Naive thymus-derived CD4-positive, alpha-beta T cell (primary cell): ENCODE data around the gene IDE. TPM values are rescaled to one million over a fixed set of nuclear protein-coding genes. Genes with fewer than 3 reads are reported as not detected.

Experiments used
- ATAC-seq: fragments of 150-1000 bp; cut with Tn5 transposase; 2 replicates; pipeline ENCODE4 v1.10.0; 2021; ENCODE audit warnings: mild to moderate bottlenecking, moderate library complexity
- CTCF ChIA-PET: fragments of 350-600 bp; sonication (Branson Sonifier 250); formaldehyde crosslinking; loops from one replicate; lab custom pipeline; 2021; ENCODE audit warnings: antibody characterized with exemption; lab: Charles Lee
- POLR2A ChIA-PET: fragments of 350-600 bp; sonication (Branson Sonifier 250); formaldehyde crosslinking; loops from one replicate; lab custom pipeline; 2021; ENCODE audit warnings: antibody characterized with exemption, inconsistent platforms; lab: Charles Lee
- DNase-seq, 9 donors: peaks; one replicate each; pipeline versions ENCODE4 v3.0.0 to v3.0.0-alpha.2; 2020 to 2022; ENCODE audit warnings: mixed read lengths in 1 of 9
- H3K27ac ChIP-seq: one replicate; pipeline ENCODE4 v1.7.0; 2013; ENCODE audit warnings: mild to moderate bottlenecking, low read depth, low read length, moderate library complexity
- H3K27me3 ChIP-seq, 2 donors: one replicate each; pipeline ENCODE4 v1.7.0; 2013; ENCODE audit warnings: low read length in 2 of 2, mild to moderate bottlenecking in 2 of 2, moderate library complexity in 2 of 2; ENCODE audit not compliant: control insufficient read depth in 2 of 2, insufficient read depth in 2 of 2
- H3K36me3 ChIP-seq, 3 experiments: 1 replicate in 2 of 3; 2 replicates in 1 of 3; pipeline ENCODE4 v1.7.0; 2013; ENCODE audit warnings: low read length in 3 of 3, mild to moderate bottlenecking in 3 of 3, moderate library complexity in 1 of 3; ENCODE audit not compliant: insufficient read depth in 3 of 3, control insufficient read depth in 2 of 3
- H3K4me1 ChIP-seq, 2 donors: one replicate each; pipeline ENCODE4 v1.7.0; 2013; ENCODE audit warnings: low read length in 2 of 2, mild to moderate bottlenecking in 2 of 2, moderate library complexity in 1 of 2; ENCODE audit not compliant: control insufficient read depth in 2 of 2, insufficient read depth in 2 of 2
- H3K4me3 ChIP-seq: 2 replicates; pipeline ENCODE4 v1.7.0; 2013; ENCODE audit warnings: mild to moderate bottlenecking, low read length
- H3K9me3 ChIP-seq, 3 experiments: 1 replicate in 2 of 3; 2 replicates in 1 of 3; pipeline ENCODE4 v1.7.0; 2013; ENCODE audit warnings: low read length in 3 of 3; ENCODE audit not compliant: control insufficient read depth in 2 of 3
- H3K27ac Mint-ChIP-seq, 9 donors: one replicate each; pipeline ENCODE4 v1.8.0; 2020 to 2022; ENCODE audit warnings: mixed read lengths in 9 of 9, mild to moderate bottlenecking in 8 of 9, moderate library complexity in 5 of 9, inconsistent platforms in 2 of 9
- H3K27me3 Mint-ChIP-seq, 5 donors: one replicate each; pipeline ENCODE4 v1.8.0; 2021 to 2022; ENCODE audit warnings: mixed read lengths in 5 of 5, mild to moderate bottlenecking in 1 of 5
- H3K36me3 Mint-ChIP-seq, 5 donors: one replicate each; pipeline ENCODE4 v1.8.0; 2020 to 2022; ENCODE audit warnings: mixed read lengths in 5 of 5, mild to moderate bottlenecking in 3 of 5, inconsistent platforms in 1 of 5
- H3K4me1 Mint-ChIP-seq, 7 donors: one replicate each; pipeline ENCODE4 v1.8.0; 2020 to 2022; ENCODE audit warnings: mixed read lengths in 7 of 7, mild to moderate bottlenecking in 3 of 7, inconsistent platforms in 1 of 7
- H3K4me3 Mint-ChIP-seq, 10 donors: one replicate each; pipeline ENCODE4 v1.8.0; 2020 to 2022; ENCODE audit warnings: mild to moderate bottlenecking in 10 of 10, mixed read lengths in 10 of 10, moderate library complexity in 6 of 10, inconsistent platforms in 2 of 10
- H3K9me3 Mint-ChIP-seq, 11 donors: one replicate each; pipeline ENCODE4 v1.8.0; 2020 to 2022; ENCODE audit warnings: mixed read lengths in 11 of 11, mild to moderate bottlenecking in 4 of 11, inconsistent platforms in 1 of 11, moderate library complexity in 1 of 11
- intact Hi-C, 2 donors: fragments of 100-400 bp; cut with micrococcal nuclease; formaldehyde crosslinking; loops; one replicate each; pipeline ENCODE4 v1.15.1; 2023
- polyA plus RNA-seq, 2 donors: library from polyadenylated mRNA; unstranded; fragments of 300-500 nt; fragmentation: Illumina TruSeq; gene quantifications; one replicate each; pipeline ENCODE4 v1.2.3, GENCODE V29; 2021
- total RNA-seq, 6 experiments: library from RNA in 5 of 6; stranded (reverse) in 5 of 6; gene quantifications; 1 replicate in 5 of 6; 2 replicates in 1 of 6; pipeline ENCODE4 v1.2.3 and lab custom pipeline; 2021 to 2026

Gene IDE
- total and polyA plus RNA-seq, 7 experiments from 2014 or later: 11.2 to 36.7 (median 27.4) TPM

DNA sequence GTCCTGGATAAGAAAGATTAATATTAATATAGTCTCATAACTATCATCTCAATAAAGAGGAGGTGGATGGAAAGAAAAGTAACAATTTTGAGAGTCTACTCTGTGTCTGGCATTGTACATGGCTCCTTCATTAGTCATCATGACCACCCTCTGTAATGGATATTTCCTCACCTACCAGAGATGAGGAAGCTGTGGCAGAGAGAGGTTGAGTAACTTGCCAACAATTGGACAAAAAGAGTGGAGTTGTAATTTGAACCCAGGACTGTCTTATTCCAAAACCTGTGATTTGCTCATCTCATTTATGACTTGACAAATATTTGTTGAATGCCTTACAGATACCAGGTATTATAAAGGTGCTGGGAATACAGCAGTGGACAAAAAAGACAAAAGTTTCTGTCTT, 2.1 kb upstream of the IDE start:
- peaks cover 12 to 14% of the 10 kb centered on the region in 2 donors for H3K4me1 ChIP-seq
- ATAC-seq: no peak
- no peak overlapping the region for H3K27ac ChIP-seq
- peak overlapping the region in 1 of 10 donors; percentile 6 for H3K4me3 Mint-ChIP-seq
- POLR2A ChIA-PET: interaction anchor here (6.0 kb wide), 1 partner anchor 15 kb away, joined by 78 read pairs; the partner anchor contains the start of gene KIF11
- H3K4me3 ChIP-seq: no peak overlapping the region
- no peak for DNase-seq
- no peaks in the 10 kb centered on the region for H3K9me3 Mint-ChIP-seq
- CTCF ChIA-PET: interaction anchor here (0.6 to 1.8 kb wide), 2 partner anchors 25 to 59 kb away, joined by 4 to 6 read pairs; no protein-coding TSS in a partner anchor
- H3K27ac Mint-ChIP-seq: peak overlapping the region in 1 of 9 donors; percentile 46
- H3K4me1 Mint-ChIP-seq: peaks cover 24 to 28% (median 27%) of the 10 kb centered on the region in 7 donors
- H3K36me3 Mint-ChIP-seq: peaks cover 0 to 10% (median 0%) of the 10 kb centered on the region in 5 donors
- H3K27me3 Mint-ChIP-seq: no peaks in the 10 kb centered on the region
- H3K27me3 ChIP-seq: no peaks in the 10 kb centered on the region
- H3K9me3 ChIP-seq: no peaks in the 10 kb centered on the region
- peaks cover 0 to 12% (median 0%) of the 10 kb centered on the region in 3 experiments for H3K36me3 ChIP-seq
- intact Hi-C loops: no loop called here

DNA sequence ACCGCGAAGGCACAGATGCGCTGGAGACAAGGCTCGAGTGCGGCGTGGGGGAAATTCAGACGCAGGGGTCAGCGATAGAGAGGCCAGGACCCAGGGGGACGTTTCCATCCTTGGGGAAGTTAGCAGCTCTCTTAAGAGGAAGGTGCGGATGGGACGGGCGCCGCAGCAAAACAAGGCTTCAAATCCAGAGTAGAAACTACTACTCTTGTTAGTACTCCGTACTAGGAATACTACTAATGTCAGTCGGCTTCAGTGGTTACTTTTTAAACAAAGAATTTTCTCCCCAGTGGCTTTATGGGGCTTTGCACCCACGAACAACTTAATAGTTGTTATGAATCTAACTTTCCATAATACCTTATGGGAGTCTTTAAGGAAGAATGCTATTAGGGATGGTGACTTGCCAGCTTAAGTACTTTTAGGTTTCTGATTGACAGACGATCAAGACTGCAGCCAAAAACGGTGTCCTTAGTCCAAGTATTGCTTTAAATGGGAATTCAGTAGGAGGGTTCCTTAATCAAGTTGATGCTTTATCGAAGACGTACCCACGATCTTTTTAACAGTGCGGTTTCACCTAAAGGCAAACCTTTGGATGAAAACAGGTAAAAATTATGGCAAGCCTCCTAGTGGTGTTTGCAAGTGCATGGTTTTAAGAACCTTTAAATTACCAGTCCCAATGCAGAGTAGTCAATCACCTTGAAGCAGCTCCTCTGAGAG, 812 bp upstream of the IDE start:
- H3K4me3 Mint-ChIP-seq: peak overlapping the region; percentile 78 to 94 (median 88)
- H3K36me3 ChIP-seq: peaks cover 0 to 12% (median 0%) of the 10 kb centered on the region in 3 experiments
- H3K27me3 ChIP-seq: no peaks in the 10 kb centered on the region
- H3K27me3 Mint-ChIP-seq: no peaks in the 10 kb centered on the region
- H3K4me1 ChIP-seq: peaks cover 12 to 14% of the 10 kb centered on the region in 2 donors
- H3K27ac Mint-ChIP-seq: peak overlapping the region; percentile 78 to 95 (median 89)
- CTCF ChIA-PET: interaction anchor here (0.6 to 6.5 kb wide), 12 partner anchors 12 to 502 kb away, joined by 3 to 61 read pairs (median 4); partner anchors contain the start of gene KIF11
- H3K9me3 ChIP-seq: no peaks in the 10 kb centered on the region
- H3K27ac ChIP-seq: peak overlapping the region; percentile 83
- peak overlapping the region; percentile 90 for H3K4me3 ChIP-seq
- DNase-seq (peak in 7 of 9 donors; percentile 13 to 37 (median 26)), ATAC-seq (peak; percentile 50)
- H3K4me1 Mint-ChIP-seq: peaks cover 27 to 33% (median 32%) of the 10 kb centered on the region in 7 donors
- H3K9me3 Mint-ChIP-seq: no peaks in the 10 kb centered on the region
- intact Hi-C loops: loop anchor here (1.0 to 5.0 kb wide), 10 partner anchors 17 to 1702 kb away; partner anchors contain the start of genes CPEB3 (in 2 of the 2), MARCHF5 (in 2 of the 2), TNKS2 (in 2 of the 2) and EXOC6 (in 1 of the 2)
- POLR2A ChIA-PET: interaction anchor here (0.6 to 6.0 kb wide), 12 partner anchors 9 to 285 kb away, joined by 3 to 78 read pairs (median 4); partner anchors contain the start of genes CPEB3, KIF11 and MARCHF5
- H3K36me3 Mint-ChIP-seq: peaks cover 0 to 12% (median 0%) of the 10 kb centered on the region in 5 donors

DNA sequence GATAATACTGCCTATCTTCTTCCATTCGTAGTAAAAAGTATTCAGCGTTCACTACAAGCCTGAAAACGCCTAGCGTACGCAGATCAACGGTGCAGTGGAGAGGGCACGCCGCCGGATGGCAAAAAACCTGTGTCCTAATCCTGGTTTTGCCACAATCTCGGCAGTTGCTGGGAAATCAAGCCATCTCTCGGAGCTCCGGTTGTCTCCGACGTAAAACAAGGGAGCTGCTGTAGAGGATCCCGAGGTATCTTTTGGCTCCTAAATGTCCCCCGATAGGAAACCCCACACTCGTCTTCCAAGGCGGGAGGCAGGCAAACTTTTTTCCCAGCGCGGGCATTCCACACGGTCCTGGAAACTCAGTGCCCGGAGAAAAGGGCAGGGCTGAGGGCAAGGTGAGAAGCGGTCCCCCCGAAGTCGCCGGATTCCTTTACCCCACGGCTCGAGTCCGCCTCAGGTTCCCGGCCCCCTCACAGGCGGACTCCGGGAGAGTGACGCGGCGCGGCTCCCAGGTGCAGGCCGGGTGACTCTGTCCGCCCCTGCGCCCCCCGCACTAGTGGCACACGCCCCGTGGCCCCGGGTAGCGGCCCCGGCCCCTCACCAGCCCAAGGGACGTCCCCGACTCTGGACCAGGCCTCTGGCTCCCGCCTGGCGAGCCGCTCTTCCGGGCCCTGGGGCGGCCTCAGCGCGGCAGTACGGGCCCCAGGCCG, 649 bp downstream of the IDE start:
- CTCF ChIA-PET: interaction anchor here (0.6 to 6.5 kb wide), 6 partner anchors 11 to 56 kb away, joined by 3 to 61 read pairs (median 5); partner anchors contain the start of gene KIF11
- peak overlapping the region; percentile 78 to 94 (median 88) for H3K4me3 Mint-ChIP-seq
- Histone ChIP-seq H3K4me3 (peak overlapping the region; percentile 90), H3K27me3 (no peaks in the 10 kb centered on the region), H3K4me1 (peaks cover 12 to 14% of the 10 kb centered on the region in 2 donors), H3K36me3 (peaks cover 0 to 12% (median 0%) of the 10 kb centered on the region in 3 experiments), H3K27ac (peak overlapping the region; percentile 83), H3K9me3 (no peaks in the 10 kb centered on the region)
- peak in 8 of 9 donors; percentile 8 to 49 (median 28) for DNase-seq
- peak; percentile 22 for ATAC-seq
- peaks cover 0 to 19% (median 5%) of the 10 kb centered on the region in 5 donors for H3K36me3 Mint-ChIP-seq
- H3K9me3 Mint-ChIP-seq: no peaks in the 10 kb centered on the region
- H3K27ac Mint-ChIP-seq: peak overlapping the region; percentile 16 to 84 (median 62)
- POLR2A ChIA-PET: interaction anchor here (1.0 to 6.0 kb wide), 6 partner anchors 8 to 283 kb away, joined by 3 to 78 read pairs (median 5); partner anchors contain the start of genes CPEB3, KIF11 and MARCHF5
- peaks cover 27 to 42% (median 41%) of the 10 kb centered on the region in 7 donors for H3K4me1 Mint-ChIP-seq
- intact Hi-C loops: loop anchor here (5.0 kb wide), 5 partner anchors 274 to 1701 kb away; partner anchors contain the start of genes TNKS2 (in 2 of the 2), CPEB3 (in 1 of the 2), EXOC6 (in 1 of the 2) and MARCHF5 (in 1 of the 2)
- H3K27me3 Mint-ChIP-seq: no peaks in the 10 kb centered on the region

DNA sequence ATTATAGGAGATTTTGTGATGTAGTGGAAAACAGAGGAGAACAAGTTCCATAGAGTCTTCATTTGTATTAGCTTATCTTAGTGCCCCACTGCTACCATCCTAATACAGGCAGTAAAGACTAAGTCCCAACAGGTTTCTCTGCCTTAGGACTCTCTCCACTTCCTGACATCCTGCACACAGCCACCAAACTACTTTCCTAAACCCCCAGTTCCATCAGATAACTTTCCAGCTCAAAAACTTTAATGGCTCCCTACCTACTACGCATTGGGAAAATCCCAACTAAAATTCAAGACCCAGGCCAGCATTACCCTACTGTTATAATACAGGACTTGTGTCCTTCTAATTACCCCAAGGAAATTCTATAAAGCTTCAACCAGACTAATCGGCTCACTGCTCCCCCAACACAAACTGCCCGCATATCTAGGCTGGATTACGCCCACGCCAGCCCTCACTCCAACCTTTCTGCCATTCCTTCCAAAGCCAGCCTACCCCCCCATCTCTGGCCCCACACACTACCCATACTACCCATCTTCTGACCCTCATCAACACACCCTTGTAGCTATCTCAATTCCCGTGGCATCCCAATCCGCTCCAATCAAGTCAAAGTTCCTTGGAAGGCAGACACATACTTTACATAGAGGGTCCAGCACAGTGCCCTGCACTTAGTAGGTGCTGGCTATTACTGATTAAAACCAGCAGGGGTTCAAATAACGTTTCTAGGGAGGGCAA, 1.4 kb downstream of the IDE start:
- POLR2A ChIA-PET: interaction anchor here (6.0 kb wide), 1 partner anchor 19 kb away, joined by 78 read pairs; the partner anchor contains the start of gene KIF11
- intact Hi-C loops: loop anchor here (5.0 kb wide), 5 partner anchors 275 to 1700 kb away; partner anchors contain the start of genes TNKS2 (in 2 of the 2), CPEB3 (in 1 of the 2), EXOC6 (in 1 of the 2) and MARCHF5 (in 1 of the 2)
- Histone ChIP-seq H3K9me3 (no peaks in the 10 kb centered on the region), H3K36me3 (peaks cover 0 to 12% (median 0%) of the 10 kb centered on the region in 3 experiments), H3K27me3 (no peaks in the 10 kb centered on the region), H3K27ac (peak overlapping the region; percentile 83), H3K4me1 (peaks cover 12 to 14% of the 10 kb centered on the region in 2 donors), H3K4me3 (peak overlapping the region; percentile 90)
- Mint-ChIP-seq H3K4me3 (peak overlapping the region; percentile 78 to 94 (median 88)), H3K27ac (peak overlapping the region; percentile 16 to 84 (median 62)), H3K9me3 (no peaks in the 10 kb centered on the region), H3K36me3 (peaks cover 0 to 19% (median 5%) of the 10 kb centered on the region in 5 donors), H3K4me1 (peaks cover 31 to 48% (median 46%) of the 10 kb centered on the region in 7 donors), H3K27me3 (no peaks in the 10 kb centered on the region)
- CTCF ChIA-PET: interaction anchor here (1.2 to 6.5 kb wide), 2 partner anchors 55 to 64 kb away, joined by 3 to 61 read pairs; no protein-coding TSS in a partner anchor
- no peak for ATAC-seq
- no peak for DNase-seq

DNA sequence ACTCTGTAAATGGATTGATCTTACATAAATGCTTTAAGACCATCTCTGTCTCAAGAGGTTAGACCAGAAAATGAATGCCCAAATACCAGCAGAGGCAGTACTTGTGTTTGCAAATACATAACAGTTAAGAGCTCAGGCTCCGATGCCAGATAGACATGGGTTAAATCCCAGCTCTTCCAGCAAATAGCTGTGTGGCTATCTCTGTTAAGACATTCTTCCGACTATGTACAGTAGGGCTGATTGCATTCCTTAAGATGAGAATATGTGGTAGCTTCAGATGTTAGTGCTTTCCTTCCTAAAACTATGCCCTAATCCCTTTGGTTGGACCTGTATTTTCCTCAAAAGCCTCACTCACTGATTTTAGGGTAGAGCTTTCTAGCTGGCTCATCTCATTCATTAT, 2.2 kb downstream of the IDE start:
- Mint-ChIP-seq H3K36me3 (peaks cover 0 to 19% (median 5%) of the 10 kb centered on the region in 5 donors), H3K4me1 (peaks cover 33 to 54% (median 51%) of the 10 kb centered on the region in 7 donors), H3K9me3 (no peaks in the 10 kb centered on the region), H3K27ac (peak overlapping the region in 4 of 9 donors; percentile 0 to 38 (median 14)), H3K27me3 (no peaks in the 10 kb centered on the region), H3K4me3 (peak overlapping the region in 7 of 10 donors; percentile 78 to 92 (median 87))
- ChIA-PET POLR2A (interaction anchor here (0.7 to 6.0 kb wide), 2 partner anchors 20 to 55 kb away, joined by 3 to 78 read pairs; partner anchors contain the start of gene KIF11), CTCF (interaction anchor here (1.2 to 6.5 kb wide), 2 partner anchors 54 to 63 kb away, joined by 3 to 61 read pairs; no protein-coding TSS in a partner anchor)
- Histone ChIP-seq H3K4me1 (peaks cover 12 to 14% of the 10 kb centered on the region in 2 donors), H3K27ac (no peak overlapping the region), H3K9me3 (no peaks in the 10 kb centered on the region), H3K4me3 (no peak overlapping the region), H3K27me3 (no peaks in the 10 kb centered on the region), H3K36me3 (peaks cover 0 to 12% (median 0%) of the 10 kb centered on the region in 3 experiments)
- intact Hi-C loops: loop anchor here (5.0 kb wide), 5 partner anchors 276 to 1699 kb away; partner anchors contain the start of genes TNKS2 (in 2 of the 2), CPEB3 (in 1 of the 2), EXOC6 (in 1 of the 2) and MARCHF5 (in 1 of the 2)
- DNase-seq (no peak), ATAC-seq (no peak)
